NCI-H146 treated with DMSO at 0.1 percent for 48 hours (cell line): ENCODE measurements around the gene ELMOD1.

Experiments used
- DNase-seq: peaks from one replicate; lab custom pipeline; 2025; ENCODE audit not compliant: unreplicated experiment; lab: John Stamatoyannopoulos, UW

ELMOD1 gene

DNA sequence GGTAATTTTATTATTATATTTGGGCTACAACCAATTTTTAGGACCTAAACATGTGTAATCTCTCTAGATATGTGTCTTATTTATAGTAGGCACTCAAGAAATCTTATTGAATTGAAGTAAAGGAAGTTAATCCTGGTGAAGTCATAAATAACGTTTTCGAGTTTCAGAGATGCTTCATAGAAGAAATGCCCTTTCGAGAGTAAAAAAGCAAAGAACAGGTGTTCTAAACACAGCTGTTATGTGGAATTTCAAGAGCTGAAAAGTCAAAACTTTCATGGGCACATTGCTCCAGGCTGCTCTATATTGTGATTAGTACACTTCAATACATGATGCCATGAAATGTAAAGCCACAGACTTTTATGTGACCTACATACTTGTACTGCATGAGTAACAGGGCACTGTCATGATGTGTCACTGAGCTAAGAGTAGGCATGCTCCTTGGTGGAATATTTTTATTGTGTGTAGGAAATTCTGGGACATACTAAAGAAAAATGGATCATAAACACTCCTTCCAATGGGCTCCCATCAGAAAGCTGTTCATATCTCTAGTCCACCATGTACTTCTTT, 7.2 kb upstream of the ELMOD1 start:
- no peak for DNase-seq

- DNase-seq: no peak
Measured at GRCh38 chr11:107587306-107587979, 3.5 kb upstream of the ELMOD1 start.

GRCh38 chr11:107591378-107592230, 657 bp downstream of the ELMOD1 start:
- DNase-seq: no peak

DNA sequence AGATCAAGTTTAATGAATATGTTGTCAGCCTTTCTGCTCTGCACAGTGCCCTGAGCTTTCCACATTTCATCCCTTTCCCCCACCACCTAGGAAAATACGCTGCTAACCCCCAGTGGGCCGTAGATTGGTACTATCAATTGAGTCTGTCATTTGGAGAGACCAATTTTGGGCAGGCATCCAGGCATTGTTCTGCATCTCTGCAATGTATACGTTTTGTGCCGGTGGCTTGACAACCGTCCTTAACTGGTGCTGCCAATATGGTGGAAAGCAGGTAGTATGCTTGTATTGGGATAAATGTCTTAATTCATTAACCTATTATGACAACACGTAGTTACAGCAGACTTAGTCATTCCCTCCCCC, 1.3 kb downstream of the ELMOD1 start:
- DNase-seq: no peak

GRCh38 chr11:107592813-107593212, 1.9 kb downstream of the ELMOD1 start:
- no peak for DNase-seq

DNA sequence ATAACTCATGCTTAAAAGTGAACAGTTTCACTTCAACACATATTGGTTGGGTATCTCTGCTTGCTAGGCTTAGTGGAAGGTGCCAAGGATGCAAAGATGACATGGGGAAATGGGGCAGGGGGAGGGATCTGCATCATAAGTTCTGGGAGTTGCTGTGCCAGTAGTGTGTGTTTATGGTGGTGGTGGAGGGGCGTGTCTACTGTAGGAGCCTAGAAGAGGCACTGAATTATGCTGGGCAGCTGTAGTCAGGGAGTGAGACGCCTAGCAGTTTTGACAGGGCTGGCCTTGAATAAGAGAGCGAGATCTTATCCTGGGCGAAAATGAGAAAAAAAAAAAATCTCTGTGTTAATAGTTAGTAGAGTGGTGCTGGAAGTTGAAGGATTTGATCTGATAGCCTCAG, 3.0 kb downstream of the ELMOD1 start:
- no peak for DNase-seq

DNA sequence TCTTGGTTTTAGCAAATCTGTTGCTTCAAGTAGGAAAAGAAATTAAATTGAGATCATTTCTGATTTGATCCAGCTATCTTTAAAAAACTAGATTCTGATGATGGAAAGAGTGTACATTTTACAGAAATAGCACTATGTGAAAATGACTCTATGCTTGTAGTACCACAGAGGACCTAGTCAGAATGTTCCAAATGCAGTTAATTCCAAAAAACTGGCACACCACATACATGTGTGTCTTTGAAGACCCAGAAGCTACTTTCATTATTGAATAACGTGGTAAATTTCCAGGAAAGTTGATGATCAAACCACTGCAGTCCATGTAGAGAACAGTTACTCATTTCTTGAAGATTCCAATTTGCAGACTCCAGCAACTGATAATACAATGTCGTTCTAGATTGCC, 3.8 kb downstream of the ELMOD1 start:
- no peak for DNase-seq

DNA sequence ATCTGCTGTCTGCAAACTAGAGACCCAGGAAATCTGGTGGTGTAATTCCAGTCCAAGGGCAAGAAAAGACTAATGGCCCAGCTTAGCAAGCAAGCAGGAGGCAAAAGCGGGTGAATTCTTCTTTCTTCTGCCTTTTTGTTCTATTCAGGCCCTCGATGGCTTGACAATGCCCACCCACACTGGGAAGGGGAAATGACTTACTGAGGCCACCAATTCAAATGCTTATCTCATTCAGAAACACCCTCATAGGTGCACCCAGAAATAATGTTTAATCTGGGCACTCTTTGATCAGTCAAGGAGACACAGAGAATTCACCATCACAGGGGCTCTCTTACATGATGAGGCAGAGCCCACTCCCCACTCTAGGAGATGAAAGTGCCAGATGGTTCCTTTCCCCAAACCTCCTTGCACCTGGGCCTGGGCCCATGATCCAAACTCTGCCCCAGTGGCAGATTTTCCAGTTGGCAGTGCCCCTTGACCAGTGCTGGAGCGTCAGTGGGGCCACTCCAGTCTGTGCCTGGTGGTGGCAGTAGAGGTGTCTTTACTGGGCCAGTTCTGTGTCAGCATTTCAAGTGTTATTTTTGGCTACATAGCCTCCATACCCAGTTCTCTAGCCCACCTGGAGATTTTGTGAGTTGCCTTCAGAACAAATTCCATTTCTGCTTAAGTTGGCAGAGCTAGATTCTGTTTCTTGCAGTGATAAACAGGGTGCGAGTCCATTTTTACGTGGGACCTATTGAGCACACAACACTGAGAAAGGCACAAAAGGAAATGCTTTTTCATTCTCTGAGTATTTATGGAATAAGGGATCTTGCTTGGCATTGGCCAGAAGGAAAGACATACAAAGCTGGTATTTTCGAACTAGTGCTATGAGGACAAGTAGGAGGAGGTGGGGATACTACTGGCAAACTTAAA, 7.5 kb downstream of the ELMOD1 start:
- no peak for DNase-seq

GRCh38 chr11:107605061-107606006, 14.4 kb downstream of the ELMOD1 start:
- DNase-seq: no peak

DNA sequence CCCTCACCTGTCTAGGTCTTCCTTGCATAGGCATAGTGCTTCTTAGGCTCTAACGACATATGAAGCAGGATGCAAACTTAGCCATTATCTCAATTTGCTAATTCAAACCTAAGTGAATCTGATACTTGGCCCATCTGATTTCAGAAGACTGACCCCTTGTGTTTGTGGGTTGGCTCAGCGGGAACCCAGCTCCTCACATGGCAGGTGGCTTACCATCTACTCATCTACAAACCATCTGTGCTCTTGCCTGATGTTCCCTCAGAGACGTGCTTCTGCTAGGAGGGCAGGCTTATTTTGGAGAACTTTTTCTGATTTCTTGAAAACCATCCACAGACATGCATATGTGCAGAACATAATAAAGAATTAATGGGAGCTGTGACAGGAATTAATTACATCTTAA, 15.2 kb downstream of the ELMOD1 start:
- DNase-seq: no peak

- DNase-seq: no peak
Measured at GRCh38 chr11:107608809-107609208, 17.9 kb downstream of the ELMOD1 start.

- no peak for DNase-seq
Measured at GRCh38 chr11:107609400-107610218, 18.7 kb downstream of the ELMOD1 start.

DNA sequence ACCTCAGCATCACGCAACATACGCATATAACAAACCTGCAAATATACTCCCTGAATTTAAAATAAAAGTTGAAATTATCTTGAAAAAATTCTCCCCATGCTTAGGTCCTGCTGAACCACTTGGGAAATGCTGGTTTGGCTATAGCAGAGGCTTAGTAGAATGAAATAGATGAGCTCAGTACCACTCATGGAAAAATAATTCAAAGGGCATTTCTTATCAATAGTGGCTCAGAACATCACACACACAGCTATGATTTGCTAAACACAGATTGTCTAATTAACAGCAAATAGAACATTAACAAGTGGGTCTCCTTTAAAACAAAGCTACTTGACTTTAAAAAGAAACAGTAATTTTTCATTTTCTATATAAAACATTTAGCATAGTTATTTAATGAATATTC, 21.5 kb downstream of the ELMOD1 start:
- DNase-seq: no peak

GRCh38 chr11:107619926-107620325, 29.0 kb downstream of the ELMOD1 start:
- DNase-seq: no peak

- no peak for DNase-seq
Measured at GRCh38 chr11:107621081-107621480, 30.1 kb downstream of the ELMOD1 start.

GRCh38 chr11:107623183-107623582, 32.2 kb downstream of the ELMOD1 start:
- no peak for DNase-seq

GRCh38 chr11:107624983-107625684, 34.2 kb downstream of the ELMOD1 start:
- DNase-seq: no peak

DNA sequence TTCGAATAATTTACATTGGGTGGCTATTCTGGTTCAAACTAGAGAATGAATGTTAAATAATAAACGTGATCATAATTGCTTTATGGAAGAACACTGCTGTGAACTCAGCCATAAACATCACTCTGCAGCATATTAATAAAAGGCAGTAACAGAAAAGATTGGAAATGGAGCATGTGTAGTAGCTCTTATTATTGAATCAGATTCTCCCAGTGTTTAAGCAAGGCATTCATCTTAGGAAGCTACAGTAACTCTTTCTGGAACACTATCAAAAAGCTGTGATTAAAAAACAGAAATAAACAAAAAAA, 34.7 kb downstream of the ELMOD1 start:
- no peak for DNase-seq

DNA sequence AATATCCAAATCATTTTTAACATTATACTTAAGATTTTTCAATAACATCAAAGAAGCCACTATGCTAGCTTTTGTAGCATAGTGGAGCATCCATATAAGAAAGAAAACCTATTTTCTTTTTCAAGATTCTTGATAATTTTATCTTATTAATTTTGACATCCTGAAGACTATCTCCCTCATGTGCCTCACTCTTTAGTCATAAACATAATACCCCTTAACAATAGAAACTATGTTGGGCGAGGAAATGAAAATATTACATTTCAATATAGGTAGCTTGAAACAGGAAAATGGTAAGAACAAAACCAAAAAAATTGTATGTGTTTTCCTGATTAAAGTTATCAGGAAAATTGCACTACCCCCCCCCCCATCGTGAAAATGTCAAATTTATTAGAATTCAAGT, 40.1 kb downstream of the ELMOD1 start:
- DNase-seq: no peak
